Skeletal muscle satellite cell (primary cell): Measurements from ENCODE around the gene AGGF1. TPM values are rescaled to one million over a fixed set of nuclear protein-coding genes. Genes with fewer than 3 reads are reported as not detected.
"Not testable (repeated sequence)": the region's sequence is repeated elsewhere in the genome, so short reads cannot be mapped to it uniquely, and the experiment has no call there.

ENCODE experiments used
- H3K27me3 ChIP-seq: 2 replicates; pipeline ENCODE4 v1.7.0; 2013; ENCODE audit warnings: low read length; ENCODE audit not compliant: control insufficient read depth, insufficient read depth
- H3K36me3 ChIP-seq: 2 replicates; pipeline ENCODE4 v1.7.0; 2013; ENCODE audit warnings: mild to moderate bottlenecking, control low read depth, low read length; ENCODE audit not compliant: insufficient read depth
- H3K4me1 ChIP-seq: 2 replicates; pipeline ENCODE4 v1.7.0; 2013; ENCODE audit warnings: low read length; ENCODE audit not compliant: control insufficient read depth, insufficient read depth
- H3K4me2 ChIP-seq: 2 replicates; pipeline ENCODE4 v1.7.0; 2013; ENCODE audit warnings: mild to moderate bottlenecking, low read length
- H3K4me3 ChIP-seq: 2 replicates; pipeline ENCODE4 v1.7.0; 2013; ENCODE audit warnings: low read length
- H3K9ac ChIP-seq: 2 replicates; pipeline ENCODE4 v1.7.0; 2013; ENCODE audit warnings: mild to moderate bottlenecking, low read depth, low read length, moderate library complexity
- H3K9me3 ChIP-seq: replicated peaks from 2 replicates; pipeline ENCODE4 v1.7.0; 2013; ENCODE audit warnings: mild to moderate bottlenecking, control low read depth, low read length
- total RNA-seq: library from RNA; depleted of rRNA; stranded (reverse); fragments of >200 nt; gene quantifications from 2 replicates; pipeline ENCODE4 v1.2.3, GENCODE V29; 2012; rRNA removed

The AGGF1 gene, protein sequence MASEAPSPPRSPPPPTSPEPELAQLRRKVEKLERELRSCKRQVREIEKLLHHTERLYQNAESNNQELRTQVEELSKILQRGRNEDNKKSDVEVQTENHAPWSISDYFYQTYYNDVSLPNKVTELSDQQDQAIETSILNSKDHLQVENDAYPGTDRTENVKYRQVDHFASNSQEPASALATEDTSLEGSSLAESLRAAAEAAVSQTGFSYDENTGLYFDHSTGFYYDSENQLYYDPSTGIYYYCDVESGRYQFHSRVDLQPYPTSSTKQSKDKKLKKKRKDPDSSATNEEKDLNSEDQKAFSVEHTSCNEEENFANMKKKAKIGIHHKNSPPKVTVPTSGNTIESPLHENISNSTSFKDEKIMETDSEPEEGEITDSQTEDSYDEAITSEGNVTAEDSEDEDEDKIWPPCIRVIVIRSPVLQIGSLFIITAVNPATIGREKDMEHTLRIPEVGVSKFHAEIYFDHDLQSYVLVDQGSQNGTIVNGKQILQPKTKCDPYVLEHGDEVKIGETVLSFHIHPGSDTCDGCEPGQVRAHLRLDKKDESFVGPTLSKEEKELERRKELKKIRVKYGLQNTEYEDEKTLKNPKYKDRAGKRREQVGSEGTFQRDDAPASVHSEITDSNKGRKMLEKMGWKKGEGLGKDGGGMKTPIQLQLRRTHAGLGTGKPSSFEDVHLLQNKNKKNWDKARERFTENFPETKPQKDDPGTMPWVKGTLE
- total RNA-seq: 18.5 and 21.8 TPM in 2 replicates

DNA sequence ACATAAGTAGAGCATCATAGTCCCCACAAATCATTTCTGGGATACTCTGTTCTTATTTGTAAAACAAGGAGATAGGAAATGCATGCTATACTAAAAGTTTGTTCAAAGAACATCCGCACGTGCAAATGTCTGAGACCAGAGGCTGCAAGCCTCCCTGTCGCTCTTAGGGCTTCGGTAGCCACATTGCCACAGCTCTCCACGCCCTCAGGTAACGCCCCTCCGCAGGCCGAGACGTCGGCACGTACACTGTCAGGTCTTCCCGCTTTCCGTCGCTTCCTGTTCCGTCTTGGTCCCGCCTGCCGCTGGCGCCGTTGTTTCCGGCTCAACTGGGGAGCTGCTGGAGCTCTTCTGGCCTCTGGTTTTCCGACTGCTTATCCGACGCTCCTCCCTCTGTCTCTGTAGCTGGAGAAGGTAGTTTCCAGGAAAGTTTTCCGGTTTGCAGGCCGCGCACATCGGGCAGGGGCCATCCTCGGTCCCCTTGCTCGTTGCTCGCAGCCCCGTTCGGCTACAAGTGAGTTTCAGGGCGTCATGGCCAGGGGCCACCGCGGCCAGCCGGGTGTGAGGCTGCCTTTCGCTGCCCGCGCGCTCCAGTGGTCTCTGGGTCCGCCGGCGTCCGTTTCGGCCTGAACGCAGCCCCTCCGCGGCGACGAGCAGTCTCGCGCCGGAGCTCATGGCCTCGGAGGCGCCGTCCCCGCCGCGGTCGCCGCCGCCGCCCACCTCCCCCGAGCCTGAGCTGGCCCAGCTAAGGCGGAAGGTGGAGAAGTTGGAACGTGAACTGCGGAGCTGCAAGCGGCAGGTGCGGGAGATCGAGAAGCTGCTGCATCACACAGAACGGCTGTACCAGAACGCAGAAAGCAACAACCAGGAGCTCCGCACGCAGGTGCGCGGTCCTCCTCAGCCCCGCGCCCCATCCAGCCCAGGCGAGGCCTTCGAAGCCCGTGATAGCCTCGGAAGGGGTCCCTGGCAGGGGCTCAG is at the start of gene AGGF1:
AGGF1 (plus strand) TSS at position 308 of the 975 bp plus-strand sequence; CDS start at position 671, 363 bp downstream.
- H3K36me3 ChIP-seq: peaks cover under 1% of the 10 kb centered on the region
- peak within 1 kb of the TSS; percentile 98 for H3K9ac ChIP-seq
- peak within 1 kb of the TSS; percentile 90 for H3K4me3 ChIP-seq
- peak within 1 kb of the TSS; percentile 79 for H3K4me2 ChIP-seq
- no peaks in the 10 kb centered on the region for H3K9me3 ChIP-seq
- peaks cover 11% of the 10 kb centered on the region for H3K4me1 ChIP-seq
- peaks cover 5% of the 10 kb centered on the region for H3K27me3 ChIP-seq

- H3K4me1 ChIP-seq: no peaks in the 10 kb centered on the region
- H3K4me2 ChIP-seq: no peak overlapping the region
- no peaks in the 10 kb centered on the region for H3K36me3 ChIP-seq
- no peak overlapping the region for H3K9ac ChIP-seq
- no peak overlapping the region for H3K4me3 ChIP-seq
- no peaks in the 10 kb centered on the region for H3K9me3 ChIP-seq
- peaks cover 15% of the 10 kb centered on the region for H3K27me3 ChIP-seq
These were observed 49.6 kb upstream of the AGGF1 start for GRCh38 chr5:76980518-76981144.

GRCh38 chr5:76982450-76982849 is 47.8 kb upstream of the AGGF1 start:
- H3K36me3 ChIP-seq: no peaks in the 10 kb centered on the region
- peaks cover 13% of the 10 kb centered on the region for H3K27me3 ChIP-seq
- H3K4me1 ChIP-seq: no peaks in the 10 kb centered on the region
- H3K9me3 ChIP-seq: no peaks in the 10 kb centered on the region
- no peak overlapping the region for H3K4me3 ChIP-seq
- H3K9ac ChIP-seq: no peak overlapping the region
- no peak overlapping the region for H3K4me2 ChIP-seq

DNA sequence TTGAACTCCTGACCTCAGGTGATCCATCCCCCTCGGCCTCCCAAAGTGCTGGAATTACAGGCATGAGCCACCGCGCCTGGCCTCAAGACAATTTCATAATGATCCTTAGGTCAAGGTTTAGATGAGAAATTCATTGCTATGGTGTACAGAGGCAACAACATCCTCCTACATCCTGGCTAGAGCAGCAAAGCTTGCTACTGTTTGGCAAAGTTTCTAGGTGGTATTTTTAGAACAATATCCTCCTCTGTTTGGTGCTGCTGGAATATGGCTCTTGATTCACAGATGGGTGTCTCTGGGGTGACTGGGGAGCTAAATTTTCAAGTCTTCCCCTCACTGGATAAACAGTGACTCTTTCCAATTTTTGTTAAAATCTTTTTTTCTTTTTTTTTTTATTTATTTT is 46.7 kb upstream of the AGGF1 start:
- H3K4me1 ChIP-seq: no peaks in the 10 kb centered on the region
- H3K36me3 ChIP-seq: no peaks in the 10 kb centered on the region
- no peaks in the 10 kb centered on the region for H3K9me3 ChIP-seq
- no peak overlapping the region for H3K4me3 ChIP-seq
- H3K9ac ChIP-seq: no peak overlapping the region
- peaks cover 12% of the 10 kb centered on the region for H3K27me3 ChIP-seq
- H3K4me2 ChIP-seq: no peak overlapping the region

DNA sequence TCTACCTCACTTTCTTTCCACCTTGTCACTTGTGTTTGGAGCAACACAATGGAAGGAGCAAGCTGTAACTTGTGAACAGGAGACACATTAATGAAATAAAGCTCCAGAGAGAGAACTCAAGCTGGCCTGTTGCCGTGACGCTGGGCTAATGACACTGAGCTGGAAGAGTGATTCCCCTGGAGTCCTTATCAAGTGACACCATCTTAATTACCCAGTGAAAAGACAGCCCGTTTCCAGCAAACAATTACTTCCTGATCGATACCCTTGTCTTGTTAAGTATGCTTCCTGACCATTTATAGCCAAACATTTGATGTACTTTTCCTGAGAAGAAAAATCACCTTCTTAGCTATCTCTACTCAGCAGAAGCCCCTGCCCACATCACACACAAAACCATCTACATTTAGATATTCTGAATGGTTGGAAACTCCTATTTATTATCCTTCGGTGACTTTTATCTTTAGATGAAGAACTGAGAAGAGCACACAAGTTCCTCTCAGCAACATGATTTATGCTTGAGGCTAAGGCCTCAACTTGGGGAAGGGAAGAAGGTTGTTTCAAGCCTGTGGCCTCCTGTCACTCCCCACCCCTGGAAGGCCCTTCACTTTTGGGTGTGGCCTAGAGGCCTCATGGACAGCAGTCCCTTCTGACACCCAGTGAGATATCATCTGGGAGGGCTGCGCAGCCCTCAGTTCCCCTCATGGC is 43.2 kb upstream of the AGGF1 start:
- Histone ChIP-seq H3K9ac (no peak overlapping the region), H3K4me2 (no peak overlapping the region), H3K36me3 (no peaks in the 10 kb centered on the region), H3K4me3 (no peak overlapping the region), H3K27me3 (peaks cover 11% of the 10 kb centered on the region), H3K4me1 (no peaks in the 10 kb centered on the region), H3K9me3 (no peaks in the 10 kb centered on the region)

DNA sequence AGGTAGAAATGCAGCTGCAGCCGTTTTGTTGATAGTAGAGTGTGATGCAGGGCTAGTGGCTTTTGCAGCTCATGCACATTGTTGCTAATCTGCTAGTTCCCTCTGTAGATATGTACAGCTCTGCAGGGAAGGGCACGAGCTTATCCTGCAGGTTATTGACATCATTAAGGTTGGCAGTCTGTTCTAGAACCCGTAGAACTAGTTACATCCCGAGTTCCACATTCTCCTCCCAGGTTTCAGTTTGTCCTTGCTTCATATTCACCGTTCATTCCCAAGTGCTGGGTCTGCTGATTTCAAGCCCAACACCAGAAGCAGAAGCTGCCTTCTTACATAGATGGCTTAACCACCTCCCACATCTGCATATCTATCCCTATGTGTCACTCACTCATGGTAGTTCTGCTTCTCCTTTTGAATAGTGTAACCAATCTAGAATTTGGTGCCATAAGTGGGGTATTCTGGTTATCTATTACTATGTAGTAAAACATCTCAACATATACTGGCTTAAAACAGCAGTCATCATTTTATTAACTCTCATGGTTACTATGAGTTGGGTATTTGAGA is 39.2 kb upstream of the AGGF1 start:
- Histone ChIP-seq H3K36me3 (no peaks in the 10 kb centered on the region), H3K4me3 (no peak overlapping the region), H3K4me1 (no peaks in the 10 kb centered on the region), H3K4me2 (no peak overlapping the region), H3K27me3 (peaks cover 11% of the 10 kb centered on the region), H3K9me3 (no peaks in the 10 kb centered on the region), H3K9ac (no peak overlapping the region)

DNA sequence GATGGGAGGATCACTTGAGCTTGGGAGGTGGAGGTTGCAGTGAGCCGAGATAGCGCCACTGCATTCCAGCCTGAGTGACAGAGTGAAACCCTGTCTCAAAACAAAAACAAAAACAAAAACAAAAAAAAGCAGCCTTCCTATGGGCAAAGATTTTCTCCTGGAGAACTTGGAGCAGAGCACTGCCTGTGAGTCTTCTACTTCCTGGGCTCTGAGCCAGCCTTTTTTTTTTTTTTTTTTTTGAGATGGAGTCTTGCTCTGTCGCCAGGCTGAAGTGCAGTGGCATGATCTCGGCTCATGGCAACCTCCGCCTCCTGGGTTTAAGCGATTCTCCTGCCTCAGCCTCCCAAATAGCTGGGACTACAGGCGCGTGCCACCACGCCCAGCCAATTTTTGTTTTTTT is 36.8 kb upstream of the AGGF1 start:
- not testable (repeated sequence) for H3K9me3 ChIP-seq, H3K9ac ChIP-seq, H3K36me3 ChIP-seq, H3K4me1 ChIP-seq, H3K4me3 ChIP-seq, H3K27me3 ChIP-seq, H3K4me2 ChIP-seq

GRCh38 chr5:76994337-76994736 is 35.9 kb upstream of the AGGF1 start:
- Histone ChIP-seq H3K4me1 (no peaks in the 10 kb centered on the region), H3K4me2 (no peak overlapping the region)

DNA sequence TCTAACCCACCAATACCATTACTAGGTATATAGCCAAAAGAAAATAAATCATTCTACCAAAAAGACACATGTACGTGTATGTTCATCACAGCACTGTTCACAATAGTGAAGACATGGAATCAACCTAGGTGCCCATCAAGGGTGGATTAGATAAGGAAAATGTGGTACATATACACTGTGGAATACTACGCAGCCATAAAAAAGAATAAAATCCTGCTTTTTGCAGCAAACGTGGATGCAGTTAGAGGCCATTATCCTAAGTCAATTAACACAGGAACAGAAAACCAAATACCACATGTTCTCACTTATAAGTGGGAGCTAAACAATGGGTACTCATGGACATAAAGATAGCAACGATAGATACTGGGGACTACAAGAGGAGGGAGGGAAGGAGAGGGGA is 32.0 kb upstream of the AGGF1 start:
- H3K4me2 ChIP-seq, H3K9ac ChIP-seq, H3K4me3 ChIP-seq, H3K4me1 ChIP-seq, H3K36me3 ChIP-seq, H3K9me3 ChIP-seq: not testable (repeated sequence)
- peaks cover 13% of the 10 kb centered on the region for H3K27me3 ChIP-seq

More at GRCh38 chr5:76994337-76994736, 35.9 kb upstream of the AGGF1 start:
- Histone ChIP-seq H3K27me3 (peaks cover 5% of the 10 kb centered on the region), H3K36me3 (no peaks in the 10 kb centered on the region), H3K4me3 (no peak overlapping the region), H3K9ac (no peak overlapping the region), H3K9me3 (no peaks in the 10 kb centered on the region)

- H3K4me2 ChIP-seq: no peak overlapping the region
- H3K9me3 ChIP-seq: no peaks in the 10 kb centered on the region
- H3K4me1 ChIP-seq: no peaks in the 10 kb centered on the region
- peaks cover 15% of the 10 kb centered on the region for H3K27me3 ChIP-seq
- H3K36me3 ChIP-seq: no peaks in the 10 kb centered on the region
- H3K4me3 ChIP-seq: no peak overlapping the region
- H3K9ac ChIP-seq: no peak overlapping the region
These were observed 30.8 kb upstream of the AGGF1 start for GRCh38 chr5:76999451-76999850.
